Left ventricle myocardium inferior (tissue), 1 donor: ENCODE results near the gene SLC14A1. TPM values are rescaled to one million over a fixed set of nuclear protein-coding genes. Genes with fewer than 3 reads are reported as not detected.

Experiments
- DNase-seq: peaks from one replicate; pipeline ENCODE4 v3.0.0-alpha.2; 2020
- H3K27ac ChIP-seq: fragments of 200-600 bp; replicated peaks from 2 replicates; pipeline ENCODE4 v1.8.0; 2021
- H3K27me3 ChIP-seq: fragments of 200-600 bp; 2 replicates; pipeline ENCODE4 v1.8.0; 2021; ENCODE audit warnings: low read depth
- H3K36me3 ChIP-seq: fragments of 200-600 bp; 2 replicates; pipeline ENCODE4 v1.8.0; 2021
- H3K4me1 ChIP-seq: fragments of 200-600 bp; 2 replicates; pipeline ENCODE4 v1.8.0; 2021
- H3K4me3 ChIP-seq: fragments of 200-600 bp; 2 replicates; pipeline ENCODE4 v1.8.0; 2021; ENCODE audit warnings: mild to moderate bottlenecking, moderate library complexity
- H3K9me3 ChIP-seq: fragments of 200-600 bp; replicated peaks from 2 replicates; pipeline ENCODE4 v1.8.0; 2021
- CTCF ChIP-seq: fragments of 200-600 bp; IDR thresholded peaks from 2 replicates; pipeline ENCODE4 v1.8.0; 2021; ENCODE audit warnings: antibody characterized with exemption, mild to moderate bottlenecking, borderline replicate concordance
- intact Hi-C: fragments of 100-400 bp; cut with micrococcal nuclease; formaldehyde crosslinking; loops from one replicate; pipeline ENCODE4 v1.11.0; 2022
- total RNA-seq: library from RNA; stranded (reverse); fragmentation: NEBNext Ultra II Directional; extraction: Animal tissue kit (Norgen Biotek cat#: 25700); gene quantifications from one replicate; pipeline ENCODE4 v1.2.1, GENCODE V29; 2021
- donor health status: DM: no; HTN: yes; CAD: no; lungs with severe emphysema.

SLC14A1 gene
- total RNA-seq, 1 donor from 2014 or later, result 22.1 TPM

GRCh38 chr18:45734944-45735343 lies 11.0 kb downstream of the SLC14A1 start:
- intact Hi-C loops, result no loop called here
- TF ChIP-seq CTCF, result no peak
- Histone ChIP-seq H3K27ac (no peak overlapping the region), H3K9me3 (no peaks in the 10 kb centered on the region), H3K4me1 (peaks cover 14% of the 10 kb centered on the region), H3K27me3 (no peaks in the 10 kb centered on the region), H3K36me3 (no peaks in the 10 kb centered on the region), H3K4me3 (no peak overlapping the region)
- DNase-seq, result no peak

GRCh38 chr18:45738660-45739059 lies 14.7 kb downstream of the SLC14A1 start:
- H3K4me3 ChIP-seq, result peak overlapping the region; percentile 65
- peak overlapping the region; percentile 89 for H3K27ac ChIP-seq
- peak; percentile 32 for TF ChIP-seq CTCF
- no peak for DNase-seq
- H3K9me3 ChIP-seq, result no peaks in the 10 kb centered on the region
- H3K4me1 ChIP-seq, result peaks cover 21% of the 10 kb centered on the region
- intact Hi-C loops, result no loop called here
- no peaks in the 10 kb centered on the region for H3K36me3 ChIP-seq
- H3K27me3 ChIP-seq, result no peaks in the 10 kb centered on the region

GRCh38 chr18:45739268-45739667 lies 15.3 kb downstream of the SLC14A1 start:
- Histone ChIP-seq H3K4me1 (peaks cover 25% of the 10 kb centered on the region), H3K4me3 (peak overlapping the region; percentile 65), H3K27ac (peak overlapping the region; percentile 89), H3K9me3 (no peaks in the 10 kb centered on the region), H3K36me3 (no peaks in the 10 kb centered on the region), H3K27me3 (no peaks in the 10 kb centered on the region)
- no peak for DNase-seq
- intact Hi-C loops, result no loop called here
- no peak for TF ChIP-seq CTCF

GRCh38 chr18:45739848-45740247 lies 15.9 kb downstream of the SLC14A1 start:
- no peaks in the 10 kb centered on the region for H3K9me3 ChIP-seq
- H3K4me1 ChIP-seq, result peaks cover 29% of the 10 kb centered on the region
- peak overlapping the region; percentile 89 for H3K27ac ChIP-seq
- intact Hi-C loops, result no loop called here
- H3K36me3 ChIP-seq, result no peaks in the 10 kb centered on the region
- no peaks in the 10 kb centered on the region for H3K27me3 ChIP-seq
- peak overlapping the region; percentile 65 for H3K4me3 ChIP-seq
- no peak for TF ChIP-seq CTCF
- DNase-seq, result no peak

GRCh38 chr18:45741056-45741455 lies 17.1 kb downstream of the SLC14A1 start:
- Histone ChIP-seq H3K36me3 (no peaks in the 10 kb centered on the region), H3K4me1 (peaks cover 41% of the 10 kb centered on the region), H3K4me3 (peak overlapping the region; percentile 65), H3K9me3 (no peaks in the 10 kb centered on the region), H3K27ac (peak overlapping the region; percentile 89), H3K27me3 (no peaks in the 10 kb centered on the region)
- TF ChIP-seq CTCF, result no peak
- intact Hi-C loops, result no loop called here
- DNase-seq, result no peak
